HG02884 (cell line): ENCODE results near the gene NANS.
"Not testable (repeated sequence)": the region's sequence is repeated elsewhere in the genome, so short reads cannot be mapped to it uniquely, and the experiment has no call there.

Source experiments
- ATAC-seq: cut with Tn5 transposase; IDR thresholded peaks from one replicate; pipeline ENCODE4 v1.9.1; 2021; ENCODE audit warnings: mild to moderate bottlenecking, moderate library complexity; ENCODE audit not compliant: unreplicated experiment

The NANS gene

DNA sequence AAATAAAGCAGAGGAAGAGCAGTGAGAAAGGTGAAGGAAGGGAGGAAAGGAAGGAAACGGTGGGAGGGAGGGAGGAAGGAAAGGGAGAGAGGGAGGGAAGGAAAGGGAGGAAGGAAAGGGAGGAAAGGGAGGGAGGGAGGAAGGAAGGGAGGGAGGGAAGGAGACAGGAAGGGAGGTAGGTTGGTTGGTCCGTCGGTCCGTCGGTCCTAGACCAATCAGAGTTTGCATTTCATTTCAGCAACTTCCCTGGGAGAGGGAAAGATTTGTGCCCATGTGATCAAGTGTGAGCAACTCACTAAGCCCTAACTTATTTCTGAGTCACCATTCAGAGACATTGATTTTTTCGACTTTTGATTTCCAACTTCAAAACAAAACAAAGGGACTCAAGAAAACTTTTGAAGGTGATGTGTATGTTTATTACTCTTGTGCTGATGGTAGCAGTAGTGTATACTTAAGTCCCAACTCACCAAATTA is 18.8 kb downstream of the NANS start:
- no peak for ATAC-seq

DNA sequence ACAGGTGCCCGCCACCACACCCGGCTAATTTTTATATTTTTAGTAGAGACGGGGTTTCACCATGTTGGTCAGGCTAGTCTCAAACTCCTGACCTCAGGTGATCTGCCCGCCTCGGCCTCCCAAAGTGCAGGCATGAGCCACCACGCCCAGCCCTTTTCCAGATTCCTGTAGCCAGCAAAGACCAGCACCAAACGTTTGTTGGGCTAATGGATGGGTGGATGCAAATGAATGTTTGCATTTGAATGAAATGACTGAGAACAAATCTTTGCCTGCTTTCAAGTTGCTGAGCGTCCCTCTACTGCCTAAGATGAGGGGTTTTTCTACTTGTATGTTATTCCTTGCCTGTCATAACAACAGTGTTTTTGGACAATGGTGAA is 20.0 kb downstream of the NANS start:
- not testable (repeated sequence) for ATAC-seq

DNA sequence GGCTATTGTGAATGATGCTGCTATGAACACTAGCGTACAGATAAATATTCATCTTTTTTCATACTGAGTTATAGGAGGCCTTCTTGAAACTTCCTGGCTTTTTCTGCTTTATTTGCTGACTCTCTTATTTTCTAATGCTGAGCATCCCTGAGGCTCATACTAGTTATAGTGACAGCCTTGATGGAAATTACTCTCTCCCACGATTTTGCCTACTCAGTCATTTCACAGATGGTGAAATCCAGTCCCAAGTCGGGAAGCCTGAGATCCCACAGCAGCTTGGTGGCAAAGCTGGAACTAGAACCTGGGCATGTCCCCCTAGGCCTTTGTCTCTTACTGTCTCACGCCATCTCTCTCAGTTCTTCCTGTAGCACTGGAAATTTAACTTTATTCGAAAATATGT is 22.4 kb downstream of the NANS start:
- no peak for ATAC-seq

DNA sequence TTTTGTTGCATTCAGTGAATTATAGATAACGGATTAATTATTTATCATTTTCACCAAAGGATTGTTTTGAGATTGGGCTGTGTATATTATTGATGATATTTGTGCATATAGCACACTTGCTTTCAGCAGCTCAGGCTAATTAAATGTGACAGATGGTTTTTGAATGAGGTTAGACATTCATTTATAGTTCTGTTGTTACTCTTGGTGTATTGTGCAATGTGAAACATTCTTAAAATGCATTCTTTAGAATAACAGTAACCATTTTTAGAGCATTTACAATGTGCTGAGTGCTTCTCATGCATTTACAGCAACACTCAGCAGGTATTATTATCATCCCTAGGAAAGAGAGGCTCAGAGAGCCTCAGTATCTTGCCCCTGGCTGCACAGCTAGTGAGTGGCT is 23.8 kb downstream of the NANS start:
- ATAC-seq = no peak

DNA sequence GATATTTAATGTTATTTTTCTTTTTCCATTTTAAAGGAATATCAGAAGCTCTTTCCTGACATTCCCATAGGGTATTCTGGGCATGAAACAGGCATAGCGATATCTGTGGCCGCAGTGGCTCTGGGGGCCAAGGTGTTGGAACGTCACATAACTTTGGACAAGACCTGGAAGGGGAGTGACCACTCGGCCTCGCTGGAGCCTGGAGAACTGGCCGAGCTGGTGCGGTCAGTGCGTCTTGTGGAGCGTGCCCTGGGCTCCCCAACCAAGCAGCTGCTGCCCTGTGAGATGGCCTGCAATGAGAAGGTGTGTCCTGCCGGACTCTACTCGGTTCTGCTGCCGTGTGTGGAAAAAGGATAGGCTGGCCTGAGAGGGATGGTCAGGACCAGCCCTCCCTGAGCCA is 24.2 kb downstream of the NANS start:
- ATAC-seq = no peak

DNA sequence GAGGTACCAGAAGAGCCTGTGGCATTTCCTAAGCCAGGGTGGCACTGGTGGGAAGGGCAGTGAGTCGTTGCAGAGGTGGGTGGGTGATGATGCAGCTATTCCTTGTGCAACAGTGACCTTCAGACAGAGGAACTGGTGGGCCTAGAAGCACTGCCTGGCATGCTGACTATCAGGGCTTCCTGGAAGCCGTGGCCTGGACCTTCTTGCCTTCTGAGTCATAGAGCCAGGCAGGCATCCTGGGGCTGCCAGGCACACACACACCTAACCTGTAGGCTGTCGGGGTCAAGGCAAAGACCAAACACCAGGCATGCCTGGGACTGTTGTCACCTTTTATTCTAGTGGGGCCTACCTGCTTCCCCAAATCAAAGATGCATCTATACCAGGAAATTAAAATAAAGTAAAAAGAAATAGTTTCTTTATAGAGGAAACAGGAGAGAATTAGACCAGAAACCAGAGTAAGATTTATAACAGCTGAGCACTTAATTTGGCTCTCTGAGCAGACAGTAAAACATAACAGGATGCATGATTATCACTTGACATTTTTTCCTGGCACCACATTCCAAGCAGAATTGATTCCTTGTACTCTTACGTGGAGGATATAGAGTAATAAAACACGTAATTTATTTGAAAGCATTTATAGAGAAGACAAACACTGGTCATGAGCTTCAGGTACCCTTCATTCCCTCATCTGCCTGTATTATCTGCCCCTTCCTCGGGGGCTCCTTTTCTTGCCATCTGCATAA is 25.1 kb downstream of the NANS start:
- no peak for ATAC-seq

DNA sequence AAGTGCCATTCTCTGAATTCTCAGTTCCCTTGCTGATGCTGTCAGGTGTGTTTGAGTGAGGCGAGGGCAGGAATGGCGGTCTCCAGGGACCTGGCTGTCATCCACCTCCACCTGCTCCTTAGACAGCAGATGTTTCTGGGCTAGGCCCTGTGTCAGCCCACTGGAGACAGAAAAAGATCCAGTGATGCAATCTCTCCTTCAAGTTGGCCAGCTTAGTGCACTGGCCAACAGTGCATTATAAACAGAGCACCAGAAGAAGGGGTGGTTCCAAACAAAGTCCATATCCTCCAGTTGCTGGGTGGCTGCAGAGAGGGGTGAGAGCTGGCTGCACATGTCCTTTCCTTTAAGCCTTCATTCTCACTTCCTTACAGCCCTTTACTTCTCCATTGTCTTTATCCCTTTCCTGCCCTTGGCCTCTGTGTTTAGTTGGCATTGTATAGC is 26.5 kb downstream of the NANS start:
- no peak for ATAC-seq

DNA sequence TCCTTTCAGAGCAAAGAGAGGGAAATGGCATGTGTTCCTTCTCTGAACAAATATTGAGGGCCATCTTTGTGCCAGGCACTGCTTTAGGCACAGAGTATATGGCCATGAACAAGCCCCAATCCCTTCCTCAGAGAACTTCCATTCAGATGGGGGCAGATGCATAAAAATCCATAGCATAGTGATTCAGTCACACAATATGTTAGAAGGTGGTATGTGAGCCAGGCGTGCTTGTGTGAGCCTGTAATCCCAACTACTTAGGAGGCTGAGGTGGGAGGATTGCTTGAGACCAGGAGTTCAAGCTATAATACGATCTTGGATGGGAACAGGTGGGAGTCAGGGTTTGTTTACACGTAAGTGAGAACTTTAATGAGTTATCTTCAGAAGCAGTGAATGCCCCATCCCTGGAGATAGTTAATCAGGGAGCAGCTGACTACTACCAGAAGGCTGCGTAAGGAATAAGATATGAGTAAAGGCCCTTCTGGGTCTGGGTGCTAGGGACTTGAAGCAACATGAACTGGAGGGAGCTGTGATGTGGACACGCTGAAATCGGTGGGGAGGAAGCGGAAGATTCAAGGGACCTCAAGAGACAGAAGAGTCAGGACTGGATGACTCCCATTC is 27.1 kb downstream of the NANS start:
- ATAC-seq = no peak

DNA sequence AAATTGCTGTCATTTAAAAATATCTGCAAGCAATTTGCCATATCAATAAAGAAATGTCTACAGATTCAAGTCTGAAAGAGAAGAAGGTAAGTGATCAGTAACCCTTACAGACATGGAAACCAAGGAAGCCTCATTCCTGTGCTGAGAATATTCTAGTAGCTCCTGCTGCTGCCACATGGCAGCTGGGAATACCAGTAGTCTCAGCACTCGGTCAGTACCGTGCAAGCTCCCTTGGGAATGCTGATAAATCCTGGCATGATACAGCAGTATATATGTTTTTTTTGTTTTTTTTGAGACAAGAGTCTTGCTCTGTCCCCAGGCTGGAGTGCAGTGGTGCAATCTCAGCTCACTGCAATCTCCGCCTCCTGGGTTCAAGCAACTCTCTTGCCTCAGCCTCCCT is 27.9 kb downstream of the NANS start:
- ATAC-seq = no peak

DNA sequence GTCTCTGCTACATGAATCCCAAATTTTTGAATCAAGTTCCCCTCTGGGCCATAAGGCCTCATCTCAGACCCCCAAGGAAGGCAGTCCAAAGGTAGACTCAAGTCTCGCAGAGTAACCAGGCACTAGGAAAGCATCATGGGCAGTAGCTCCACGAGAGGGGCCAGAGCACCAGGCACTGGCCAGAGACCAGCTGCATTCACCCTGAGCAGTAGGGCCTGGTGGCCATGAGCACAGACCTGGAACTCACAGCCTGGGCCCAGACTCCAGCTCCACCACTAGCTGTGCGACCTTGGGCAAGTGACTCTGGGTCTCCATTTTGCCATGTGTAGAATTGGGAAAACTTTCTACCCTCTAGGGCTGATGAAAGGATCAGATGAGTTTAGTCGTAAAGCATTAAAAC is 28.5 kb downstream of the NANS start:
- no peak for ATAC-seq

DNA sequence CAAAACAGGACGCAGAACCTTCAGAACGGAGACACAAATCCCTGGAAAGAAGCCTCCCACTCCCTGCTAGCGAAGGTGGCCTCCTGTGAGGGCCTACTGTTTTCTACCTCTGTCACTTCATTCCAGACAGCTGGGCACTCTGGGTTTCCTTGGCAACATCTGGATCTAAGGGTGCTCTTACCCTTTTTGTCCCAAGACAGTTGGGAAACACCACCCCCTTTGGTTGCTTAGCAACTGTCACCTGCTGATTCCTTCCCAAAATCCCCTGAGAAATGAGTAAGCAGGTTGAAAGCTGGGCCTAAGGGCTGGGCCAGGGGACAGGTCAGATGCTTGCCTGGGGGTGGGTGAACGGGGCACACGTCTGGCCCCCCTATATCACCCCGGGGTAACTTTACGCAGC is 29.4 kb downstream of the NANS start:
- no peak for ATAC-seq

DNA sequence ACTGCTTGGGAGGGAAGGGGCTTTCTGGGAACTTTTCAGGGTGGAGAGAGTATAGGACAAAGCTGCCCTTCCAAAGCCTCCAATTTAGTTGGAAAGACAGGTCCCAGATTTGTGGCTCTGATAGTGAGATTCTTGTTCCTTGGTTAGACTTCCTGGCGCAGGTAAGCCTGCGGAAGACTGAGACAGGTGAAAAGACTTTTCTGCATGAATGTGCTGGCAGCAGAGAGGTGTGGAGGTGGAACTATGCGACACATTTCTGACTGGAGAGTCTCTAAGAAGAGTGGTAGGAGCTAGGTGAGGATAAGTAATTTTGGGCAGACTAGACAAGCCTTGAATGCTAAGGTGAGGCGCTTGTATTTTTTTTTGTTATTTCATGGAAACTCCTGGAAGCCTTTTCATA is 29.9 kb downstream of the NANS start:
- no peak for ATAC-seq

DNA sequence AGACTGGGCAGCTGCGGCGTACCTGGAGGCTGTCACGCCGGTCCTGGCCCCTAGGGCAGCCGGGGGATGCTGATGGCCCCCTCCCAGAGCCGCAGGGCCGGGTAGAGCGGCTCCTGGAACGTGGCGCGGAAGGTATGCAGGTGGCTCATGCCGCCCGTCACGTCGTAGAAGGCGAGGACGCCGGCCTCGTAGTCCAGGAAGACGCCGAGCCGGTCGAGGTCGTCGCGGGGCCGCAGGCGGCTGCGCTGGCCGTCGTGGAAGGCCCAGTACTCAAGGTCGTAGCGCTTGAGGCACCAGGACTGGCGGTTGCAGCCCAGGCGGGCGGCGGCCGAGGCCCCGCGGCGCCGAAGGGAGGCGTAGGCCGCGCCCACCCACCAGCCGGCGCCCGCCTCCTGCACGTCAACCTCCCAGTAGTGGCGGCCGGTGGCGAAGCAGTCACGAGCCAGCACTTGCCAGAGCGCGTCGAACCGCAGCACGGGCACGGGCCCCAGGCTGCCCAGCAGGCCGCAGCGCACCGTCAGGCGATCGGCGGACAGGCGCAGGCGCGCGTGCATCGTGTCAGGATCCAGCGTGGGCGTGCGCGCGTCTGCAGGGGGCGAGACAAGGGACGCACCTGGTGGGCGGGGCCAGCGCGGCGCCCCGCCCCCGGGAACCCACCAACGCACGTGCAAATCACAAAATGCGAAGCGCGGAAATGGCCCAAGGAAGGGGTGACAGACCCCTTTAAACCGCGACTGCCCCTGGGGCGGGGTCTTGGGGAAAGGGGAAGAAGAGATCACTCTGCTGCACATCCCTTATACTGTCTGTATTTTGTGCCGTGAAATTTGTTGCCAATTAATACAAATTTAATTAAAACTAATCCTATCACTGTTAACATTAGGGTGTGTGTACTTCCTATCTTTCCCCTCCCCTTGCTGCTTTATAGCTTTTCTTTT is 31.2 kb downstream of the NANS start:
- no peak for ATAC-seq

DNA sequence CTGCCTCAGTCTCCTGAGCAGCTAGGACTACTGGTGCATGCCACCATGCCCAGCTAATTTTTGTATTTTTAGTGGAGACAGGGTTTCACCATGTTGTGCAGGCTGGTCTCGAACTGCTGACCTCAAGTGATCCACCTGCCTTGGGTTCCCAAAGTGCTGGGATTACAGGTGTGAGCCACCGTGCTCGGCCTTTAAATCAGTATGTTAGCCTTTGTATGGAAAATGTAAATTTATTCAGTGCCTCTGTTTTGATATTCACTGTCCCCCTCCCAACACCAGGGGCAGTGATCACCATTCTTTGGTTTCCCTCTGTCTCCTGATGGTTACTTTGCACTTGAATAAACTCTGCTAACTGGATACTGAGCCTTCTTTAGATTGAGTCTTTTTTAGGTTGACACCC is 34.1 kb downstream of the NANS start:
- ATAC-seq = not testable (repeated sequence)

DNA sequence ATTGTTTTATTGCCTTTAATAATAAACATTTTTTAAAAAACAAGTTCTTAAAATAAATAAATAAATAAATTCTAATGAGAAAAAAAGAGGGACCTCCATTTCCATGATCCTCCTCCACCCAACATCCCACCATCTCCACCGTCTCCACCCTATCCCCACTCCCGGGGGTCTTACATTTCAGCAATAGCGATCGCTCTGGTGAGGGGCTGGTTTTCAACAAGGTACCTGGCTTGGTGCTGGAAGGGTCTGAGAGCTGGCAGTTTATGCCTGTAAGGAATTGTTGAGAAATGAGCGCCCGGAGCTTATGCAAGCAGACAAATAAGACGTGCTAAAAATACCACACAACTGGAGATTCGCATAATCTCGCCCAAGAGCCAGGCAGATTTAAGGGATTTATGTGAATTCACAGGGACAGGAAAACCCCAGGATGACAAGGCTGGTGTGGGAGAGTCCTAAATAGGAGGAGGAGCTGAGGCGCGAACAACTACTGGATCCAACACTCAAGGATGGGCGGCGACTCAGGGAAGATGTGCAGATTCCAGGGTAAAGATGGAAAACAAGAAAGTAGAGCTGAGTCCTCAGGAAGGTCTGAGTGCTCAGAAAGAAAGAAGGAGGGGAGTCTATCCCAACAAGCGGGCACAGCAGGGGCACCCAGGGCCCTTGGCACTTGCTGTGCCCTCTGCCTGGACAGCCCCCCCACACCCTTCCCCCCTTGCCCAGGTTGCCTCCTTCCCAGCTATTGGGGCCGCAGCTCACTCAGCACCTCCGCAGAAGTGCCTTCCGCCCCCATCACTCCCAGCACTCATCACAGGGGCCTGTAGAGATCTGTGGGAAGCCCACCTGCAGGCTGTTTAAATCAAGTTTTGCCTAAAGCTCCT is 35.4 kb downstream of the NANS start:
- no peak for ATAC-seq

DNA sequence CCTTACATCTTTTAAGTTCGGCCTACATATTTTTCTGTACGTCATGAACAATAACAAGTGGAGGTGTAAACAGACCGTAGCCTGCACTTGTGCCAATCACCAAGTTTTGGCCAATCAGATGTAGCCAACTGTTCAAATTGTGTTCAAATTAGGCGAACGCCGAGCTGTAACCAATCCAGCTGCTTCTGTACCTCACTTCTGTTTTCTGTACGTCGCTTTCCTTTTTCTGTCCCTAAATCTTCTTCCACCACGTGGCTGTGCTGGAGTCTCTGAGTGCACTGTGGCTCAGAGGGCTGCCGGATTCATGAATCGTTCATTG is 36.0 kb downstream of the NANS start:
- no peak for ATAC-seq

DNA sequence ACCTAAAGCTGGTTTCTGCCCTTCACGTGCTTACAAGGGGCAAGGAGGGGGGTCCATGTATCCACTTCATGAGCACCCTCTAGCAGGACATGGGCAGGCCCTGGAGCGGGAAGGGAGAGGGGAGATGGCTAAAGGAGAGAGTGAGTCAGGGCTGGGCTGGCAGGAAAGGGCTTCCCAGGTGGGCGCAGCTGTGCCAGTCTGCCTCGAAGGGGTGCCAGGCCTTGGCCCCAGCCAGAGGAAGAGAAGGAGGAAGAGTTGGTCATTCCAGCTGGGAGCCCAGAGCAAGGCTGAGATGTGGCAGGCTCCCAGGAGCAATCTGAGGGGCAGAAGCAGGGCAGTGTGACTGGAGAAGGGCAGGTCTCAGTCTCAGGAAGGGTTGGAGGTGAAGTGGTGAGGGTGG is 37.8 kb downstream of the NANS start:
- ATAC-seq = no peak

DNA sequence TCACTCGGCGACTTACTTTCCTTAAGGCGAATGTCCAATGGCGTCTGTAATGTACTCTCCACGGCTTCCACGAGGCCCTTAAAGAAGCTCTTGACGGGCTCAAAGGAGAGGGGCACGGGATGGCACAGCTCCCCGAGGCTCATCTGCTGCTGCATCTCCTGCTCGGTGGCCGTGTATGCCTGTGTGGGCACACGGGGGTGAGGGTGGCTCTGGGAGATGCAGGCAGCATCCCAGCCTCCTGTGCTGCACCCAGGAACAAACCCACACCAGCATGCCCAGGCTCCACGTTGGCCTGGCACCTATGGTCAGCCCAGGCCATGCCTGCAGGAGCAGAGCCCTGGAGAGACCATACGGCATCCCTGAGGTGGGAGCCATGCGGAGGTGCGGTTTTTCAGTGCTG is 38.3 kb downstream of the NANS start:
- ATAC-seq = no peak

DNA sequence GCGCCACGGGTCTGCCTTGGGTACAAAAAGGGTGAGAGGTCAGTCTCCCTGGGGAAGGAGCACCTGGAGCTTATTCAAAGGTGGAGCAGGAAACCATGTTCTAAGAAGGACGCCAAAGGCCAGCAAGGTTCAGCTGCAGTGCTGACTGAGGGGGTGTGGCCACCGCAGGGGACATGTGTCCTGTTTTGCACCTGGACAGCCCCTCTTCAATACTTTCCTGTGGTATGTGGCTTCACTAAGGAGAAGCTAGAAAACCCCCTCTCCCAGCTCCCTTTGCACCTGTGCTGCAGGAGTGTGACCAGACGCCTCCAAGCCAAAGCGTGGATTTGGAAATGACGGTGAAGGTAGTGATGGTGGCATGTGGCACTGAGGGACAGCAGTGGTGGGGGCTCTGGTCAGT is 38.9 kb downstream of the NANS start:
- ATAC-seq = no peak

DNA sequence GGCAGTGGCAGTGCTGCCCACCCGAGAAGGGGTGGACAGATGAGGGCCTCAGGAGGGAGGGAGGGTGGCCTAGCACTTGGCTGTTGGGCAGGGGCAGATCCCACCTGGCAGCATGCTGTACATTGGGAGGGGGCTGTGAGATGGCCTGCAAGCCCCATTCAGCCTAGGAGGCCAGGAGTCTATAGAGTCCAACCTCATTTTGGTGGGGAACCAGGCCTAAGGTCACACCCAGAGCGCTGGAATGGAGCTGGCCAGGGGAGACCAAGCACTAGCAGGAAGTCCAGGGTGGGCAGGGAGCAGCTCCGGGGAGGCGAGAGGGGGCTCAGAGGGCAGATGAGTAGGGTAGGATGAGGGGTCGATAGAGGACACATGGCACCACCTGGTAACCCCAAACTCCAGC is 39.6 kb downstream of the NANS start:
- ATAC-seq = no peak

DNA sequence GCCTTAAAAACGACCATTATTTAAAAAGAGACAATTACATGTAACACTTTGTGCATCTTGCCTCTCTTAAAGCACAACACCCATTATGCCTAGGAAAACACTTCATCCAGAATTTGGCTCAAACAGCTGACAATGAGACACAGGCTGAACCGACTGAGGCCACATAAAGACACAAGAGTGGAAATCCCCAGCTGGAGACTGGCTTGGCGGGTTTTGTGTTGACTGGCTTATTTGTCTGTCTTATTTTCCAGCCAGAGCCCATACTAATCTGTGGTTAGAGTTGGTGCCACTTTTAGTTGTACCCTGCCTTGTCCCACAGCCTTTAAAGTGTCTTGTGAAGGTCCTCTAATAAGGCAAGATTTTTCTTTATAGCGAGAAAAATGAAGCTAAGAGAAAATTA is 41.3 kb downstream of the NANS start:
- ATAC-seq = no peak
